ENCODE data around the gene PDIA2. TPM values are rescaled to one million over a fixed set of nuclear protein-coding genes. Genes with fewer than 3 reads are reported as not detected.

Gene PDIA2
- total RNA-seq, 4 donors from 2014 or later: 0.97 TPM; not detected in 3

GRCh38 chr16:311725-312124, 28.8 kb downstream of the PDIA2 start:
- no peaks in the 10 kb centered on the region for H3K36me3 ChIP-seq
- no peak overlapping the region for H3K27ac ChIP-seq
- no peaks in the 10 kb centered on the region for H3K4me1 ChIP-seq
- DNase-seq: no peak
- TF ChIP-seq POLR2A (IDR thresholded peaks at IDR 0.05) (no peak), CTCF (IDR thresholded peaks at IDR 0.05) (no peak)
- H3K4me3 ChIP-seq: no peak overlapping the region
- no peaks in the 10 kb centered on the region for H3K27me3 ChIP-seq
- intact Hi-C loops (cut with DNase I; ENCODE audit: low total_unique reads): no loop called here
- no peaks in the 10 kb centered on the region for H3K9me3 ChIP-seq

- no peak for DNase-seq
- intact Hi-C loops (cut with DNase I; ENCODE audit: low total_unique reads): no loop called here
Measured at GRCh38 chr16:314351-314750, 31.4 kb downstream of the PDIA2 start.

GRCh38 chr16:314795-315299, 31.9 kb downstream of the PDIA2 start:
- H3K4me1 ChIP-seq: no peaks in the 10 kb centered on the region
- no peaks in the 10 kb centered on the region for H3K9me3 ChIP-seq
- no peaks in the 10 kb centered on the region for H3K27me3 ChIP-seq
- intact Hi-C loops (cut with DNase I; ENCODE audit: low total_unique reads): no loop called here
- no peaks in the 10 kb centered on the region for H3K36me3 ChIP-seq
- TF ChIP-seq POLR2A (IDR thresholded peaks at IDR 0.05): no peak
- no peak for TF ChIP-seq CTCF (IDR thresholded peaks at IDR 0.05)
- H3K4me3 ChIP-seq: no peak overlapping the region
- no peak overlapping the region for H3K27ac ChIP-seq
- DNase-seq: no peak

More at GRCh38 chr16:314351-314750, 31.4 kb downstream of the PDIA2 start:
- no peaks in the 10 kb centered on the region for H3K27me3 ChIP-seq
- no peaks in the 10 kb centered on the region for H3K9me3 ChIP-seq
- no peak for TF ChIP-seq POLR2A (IDR thresholded peaks at IDR 0.05)
- TF ChIP-seq CTCF (IDR thresholded peaks at IDR 0.05): no peak
- no peaks in the 10 kb centered on the region for H3K4me1 ChIP-seq
- no peak overlapping the region for H3K4me3 ChIP-seq
- no peak overlapping the region for H3K27ac ChIP-seq
- H3K36me3 ChIP-seq: no peaks in the 10 kb centered on the region

GRCh38 chr16:316741-317464, 33.9 kb downstream of the PDIA2 start:
- Histone ChIP-seq H3K27me3 (no peaks in the 10 kb centered on the region), H3K4me1 (no peaks in the 10 kb centered on the region), H3K27ac (no peak overlapping the region), H3K4me3 (no peak overlapping the region), H3K9me3 (no peaks in the 10 kb centered on the region), H3K36me3 (no peaks in the 10 kb centered on the region)
- DNase-seq: no peak
- intact Hi-C loops (cut with DNase I; ENCODE audit: low total_unique reads): no loop called here
- TF ChIP-seq CTCF (IDR thresholded peaks at IDR 0.05) (no peak), POLR2A (IDR thresholded peaks at IDR 0.05) (peak in 1 of 2 donors; percentile 11)

GRCh38 chr16:317583-317982, 34.6 kb downstream of the PDIA2 start:
- intact Hi-C loops (cut with DNase I; ENCODE audit: low total_unique reads): no loop called here
- Histone ChIP-seq H3K4me3 (no peak overlapping the region), H3K36me3 (no peaks in the 10 kb centered on the region), H3K27me3 (no peaks in the 10 kb centered on the region), H3K27ac (no peak overlapping the region), H3K4me1 (no peaks in the 10 kb centered on the region), H3K9me3 (no peaks in the 10 kb centered on the region)
- no peak for DNase-seq
- TF ChIP-seq CTCF (IDR thresholded peaks at IDR 0.05): no peak
- TF ChIP-seq POLR2A (IDR thresholded peaks at IDR 0.05): no peak

Measured in uterus (tissue), 4 donors.